HCT116 (cell line): Measurements from ENCODE around the gene DPF3.

ENCODE experiments used
- CTCF ChIP-seq, 3 experiments: fragments of 200-600 bp in 1 of 3; sonication (generic) in 1 of 3; IDR thresholded peaks in 2 of 3; conservative IDR thresholded peaks in 1 of 3; 2 replicates each; pipeline ENCODE4 v1.5.1; 2012 to 2017; ENCODE audit warnings: low read depth in 2 of 3, low read length in 2 of 3, antibody characterized with exemption in 1 of 3, borderline replicate concordance in 1 of 3, control low read depth in 1 of 3, mild to moderate bottlenecking in 1 of 3, mixed read lengths in 1 of 3, mixed run types in 1 of 3, moderate library complexity in 1 of 3; ENCODE audit not compliant: insufficient read depth in 1 of 3
- EGR1 ChIP-seq: IDR thresholded peaks from 2 replicates; pipeline ENCODE4 v1.6.1; 2012; ENCODE audit warnings: low read depth
- EZH2phosphoT487 ChIP-seq: fragments of 200-600 bp; IDR thresholded peaks from 2 replicates; pipeline ENCODE4 v1.6.1; 2018; ENCODE audit warnings: antibody characterized with exemption, borderline replicate concordance
- MAX ChIP-seq: IDR thresholded peaks from 2 replicates; pipeline ENCODE4 v1.6.1; 2012
- POLR2A ChIP-seq: IDR thresholded peaks from 2 replicates; pipeline ENCODE4 v1.7.0; 2011; ENCODE audit warnings: borderline replicate concordance; ENCODE audit not compliant: insufficient read depth, insufficient read length; ENCODE audit errors: extremely low read depth
- POLR2AphosphoS5 ChIP-seq: IDR thresholded peaks from 2 replicates; pipeline ENCODE4 v1.6.1; 2011; ENCODE audit warnings: mild to moderate bottlenecking, low read depth, low read length, moderate library complexity
- REST ChIP-seq: IDR thresholded peaks from 2 replicates; pipeline ENCODE4 v1.6.1; 2012; ENCODE audit warnings: low read depth
- YY1 ChIP-seq: IDR thresholded peaks from 2 replicates; pipeline ENCODE4 v1.6.1; 2011; ENCODE audit warnings: low read length, low read depth, moderate library complexity, mild to moderate bottlenecking; ENCODE audit not compliant: insufficient replicate concordance; ENCODE audit errors: extremely low read depth
- ZNF274 ChIP-seq: fragments of 200-500 bp; sonication (Bioruptor generic); IDR thresholded peaks from 2 replicates; pipeline ENCODE4 v1.6.1; 2014; ENCODE audit warnings: mild to moderate bottlenecking, low read depth, low read length, inconsistent platforms

- TF ChIP-seq EZH2phosphoT487 (no peak), CTCF (IDR thresholded peaks at IDR 0.05 in 2 of 3, conservative IDR thresholded peaks at IDR 0.05 in 1 of 3; ENCODE audit: borderline replicate concordance in 1 of 3, insufficient read depth in 1 of 3, low read depth in 2 of 3, low read length in 2 of 3) (no peak), ZNF274 (no peak), YY1 (no peak), POLR2A (no peak), EGR1 (no peak), MAX (no peak), REST (no peak), POLR2AphosphoS5 (no peak)
Measured at GRCh38 chr14:72888192-72888591, 5.7 kb downstream of the DPF3 start.
